ENCODE measurements around the gene CD1C. TPM values are rescaled to one million over a fixed set of nuclear protein-coding genes. Genes with fewer than 3 reads are reported as not detected.

Gene CD1C
- polyA plus RNA-seq, 3 donors = 43.4 to 55.4 (median 45.8) TPM

DNA sequence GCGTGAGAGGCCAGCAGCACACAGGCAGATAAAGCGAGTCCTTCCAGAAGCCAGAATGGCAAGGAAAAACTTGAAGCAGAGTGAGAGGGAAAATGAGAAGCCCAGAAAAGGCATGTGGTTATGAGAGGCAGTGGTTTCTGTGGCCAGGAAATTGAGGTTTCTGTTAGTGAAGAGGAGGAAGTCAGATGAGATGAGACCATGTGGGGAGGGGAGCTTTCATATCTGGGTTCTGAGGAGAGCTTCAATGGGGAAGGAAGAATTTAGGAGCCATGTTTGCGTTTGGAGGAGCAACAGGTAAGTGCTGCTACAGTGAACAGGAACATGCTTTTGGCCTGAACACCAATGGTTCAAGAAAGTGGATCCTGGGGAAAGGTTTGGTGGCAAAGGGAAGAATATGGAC lies 41.6 kb upstream of the CD1C start:
- TF ChIP-seq, protein P1, sequence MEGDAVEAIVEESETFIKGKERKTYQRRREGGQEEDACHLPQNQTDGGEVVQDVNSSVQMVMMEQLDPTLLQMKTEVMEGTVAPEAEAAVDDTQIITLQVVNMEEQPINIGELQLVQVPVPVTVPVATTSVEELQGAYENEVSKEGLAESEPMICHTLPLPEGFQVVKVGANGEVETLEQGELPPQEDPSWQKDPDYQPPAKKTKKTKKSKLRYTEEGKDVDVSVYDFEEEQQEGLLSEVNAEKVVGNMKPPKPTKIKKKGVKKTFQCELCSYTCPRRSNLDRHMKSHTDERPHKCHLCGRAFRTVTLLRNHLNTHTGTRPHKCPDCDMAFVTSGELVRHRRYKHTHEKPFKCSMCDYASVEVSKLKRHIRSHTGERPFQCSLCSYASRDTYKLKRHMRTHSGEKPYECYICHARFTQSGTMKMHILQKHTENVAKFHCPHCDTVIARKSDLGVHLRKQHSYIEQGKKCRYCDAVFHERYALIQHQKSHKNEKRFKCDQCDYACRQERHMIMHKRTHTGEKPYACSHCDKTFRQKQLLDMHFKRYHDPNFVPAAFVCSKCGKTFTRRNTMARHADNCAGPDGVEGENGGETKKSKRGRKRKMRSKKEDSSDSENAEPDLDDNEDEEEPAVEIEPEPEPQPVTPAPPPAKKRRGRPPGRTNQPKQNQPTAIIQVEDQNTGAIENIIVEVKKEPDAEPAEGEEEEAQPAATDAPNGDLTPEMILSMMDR (IDR thresholded peaks at IDR 0.05) = no peak
- Histone ChIP-seq H3K4me1 (ENCODE audit: control insufficient read depth in 1 of 2, insufficient read depth in 2 of 2, low read length in 2 of 2) (peaks cover 59 to 67% of the 10 kb centered on the region in 2 donors), H3K36me3 (replicated peaks in 1 of 2; ENCODE audit: control insufficient read depth in 1 of 2, insufficient read depth in 2 of 2, low read length in 2 of 2) (no peaks in the 10 kb centered on the region), H3K9ac (ENCODE audit: insufficient read depth, low read length, poor library complexity, severe bottlenecking) (no peak overlapping the region), H3K79me2 (ENCODE audit: insufficient read depth, low read length) (no peaks in the 10 kb centered on the region), H2AFZ (ENCODE audit: insufficient read depth, low read depth, low read length, poor library complexity, severe bottlenecking) (no peak overlapping the region), H4K20me1 (ENCODE audit: insufficient read depth, low read length) (no peaks in the 10 kb centered on the region), H3K4me2 (replicated peaks; ENCODE audit: extremely low read depth, low read length, poor library complexity, severe bottlenecking) (peak overlapping the region; percentile 62), H3K27ac (ENCODE audit: low read depth in 1 of 2, low read length in 2 of 2) (peak overlapping the region; percentile 61 to 71), H3K27me3 (ENCODE audit: control insufficient read depth in 2 of 2, insufficient read depth in 2 of 2, low read length in 2 of 2) (peaks cover 15 to 20% of the 10 kb centered on the region in 2 donors), H3K4me3 (replicated peaks in 1 of 3; ENCODE audit: low read depth in 2 of 3, low read length in 3 of 3) (peak overlapping the region in 1 of 3 experiments; percentile 62), H3K9me3 (replicated peaks in 1 of 2; ENCODE audit: control insufficient read depth in 1 of 2, insufficient read depth in 1 of 2, low read length in 2 of 2) (no peaks in the 10 kb centered on the region)
- H3K4me1 Mint-ChIP-seq = peaks cover 67% of the 10 kb centered on the region
- H3K27me3 Mint-ChIP-seq (ENCODE audit: low read depth in 3 of 3) = peaks cover 13 to 30% (median 16%) of the 10 kb centered on the region in 3 donors
- peak; percentile 68 to 86 (median 81) for DNase-seq
- peaks cover 0 to 3% (median 0%) of the 10 kb centered on the region in 7 donors for H3K9me3 Mint-ChIP-seq
- peak overlapping the region; percentile 91 to 98 (median 95) for H3K27ac Mint-ChIP-seq
- 0% methylated on average over 3 of the region's 3 CpGs for WGBS (ENCODE audit: insufficient coverage)
- peak overlapping the region; percentile 69 to 83 for H3K4me3 Mint-ChIP-seq
- H3K36me3 Mint-ChIP-seq = peaks cover 2 to 7% of the 10 kb centered on the region in 2 donors
- intact Hi-C loops (cut with micrococcal nuclease) = loop anchor here in 1 of 2 donors (5.0 kb wide), 1 partner anchor 84 kb away; the partner anchor contains the start of gene CD1B

DNA sequence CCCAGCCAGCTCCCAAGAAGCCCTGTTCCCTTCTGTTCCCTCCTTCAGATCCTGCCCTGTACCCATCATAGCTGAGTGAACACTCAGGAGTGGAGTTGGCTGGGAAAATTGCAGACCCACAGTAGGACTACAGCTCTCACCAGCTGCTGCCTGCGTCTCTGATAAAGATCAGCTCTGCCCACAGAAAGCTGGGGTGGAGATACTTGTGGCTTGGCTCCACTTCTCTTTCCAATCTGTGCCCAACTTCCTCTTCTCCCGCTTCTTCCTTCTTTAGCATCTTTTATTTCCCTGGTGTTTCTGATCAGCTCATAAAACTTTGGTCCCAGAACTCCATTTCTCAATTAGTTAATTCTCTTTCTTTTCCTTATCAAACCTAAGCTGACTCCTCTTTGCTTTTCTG lies 41.0 kb upstream of the CD1C start:
- H3K27ac Mint-ChIP-seq = peak overlapping the region; percentile 91 to 98 (median 95)

More for the DNA sequence above, 41.0 kb upstream of the CD1C start:
- Histone ChIP-seq H3K79me2 (ENCODE audit: insufficient read depth, low read length) (no peaks in the 10 kb centered on the region), H3K27ac (ENCODE audit: low read depth in 1 of 2, low read length in 2 of 2) (peak overlapping the region; percentile 61 to 71), H3K27me3 (ENCODE audit: control insufficient read depth in 2 of 2, insufficient read depth in 2 of 2, low read length in 2 of 2) (peaks cover 12 to 14% of the 10 kb centered on the region in 2 donors), H3K9ac (ENCODE audit: insufficient read depth, low read length, poor library complexity, severe bottlenecking) (no peak overlapping the region), H3K4me2 (replicated peaks; ENCODE audit: extremely low read depth, low read length, poor library complexity, severe bottlenecking) (peak overlapping the region; percentile 62), H3K36me3 (replicated peaks in 1 of 2; ENCODE audit: control insufficient read depth in 1 of 2, insufficient read depth in 2 of 2, low read length in 2 of 2) (no peaks in the 10 kb centered on the region), H3K9me3 (replicated peaks in 1 of 2; ENCODE audit: control insufficient read depth in 1 of 2, insufficient read depth in 1 of 2, low read length in 2 of 2) (no peaks in the 10 kb centered on the region), H2AFZ (ENCODE audit: insufficient read depth, low read depth, low read length, poor library complexity, severe bottlenecking) (no peak overlapping the region), H4K20me1 (ENCODE audit: insufficient read depth, low read length) (no peaks in the 10 kb centered on the region), H3K4me3 (replicated peaks in 1 of 3; ENCODE audit: low read depth in 2 of 3, low read length in 3 of 3) (peak overlapping the region in 1 of 3 experiments; percentile 62), H3K4me1 (ENCODE audit: control insufficient read depth in 1 of 2, insufficient read depth in 2 of 2, low read length in 2 of 2) (peaks cover 59 to 67% of the 10 kb centered on the region in 2 donors)
- DNase-seq = peak; percentile 38 to 71 (median 67)
- Mint-ChIP-seq H3K4me3 (peak overlapping the region; percentile 69 to 83), H3K4me1 (peaks cover 63% of the 10 kb centered on the region), H3K9me3 (peaks cover 0 to 3% (median 0%) of the 10 kb centered on the region in 7 donors), H3K36me3 (peaks cover 3 to 7% of the 10 kb centered on the region in 2 donors), H3K27me3 (ENCODE audit: low read depth in 3 of 3) (peaks cover 12 to 24% (median 13%) of the 10 kb centered on the region in 3 donors)
- TF ChIP-seq, protein P1 (IDR thresholded peaks at IDR 0.05) = no peak
- intact Hi-C loops (cut with micrococcal nuclease) = loop anchor here in 1 of 2 donors (5.0 kb wide), 1 partner anchor 84 kb away; the partner anchor contains the start of gene CD1B
- WGBS (ENCODE audit: insufficient coverage) = 0% methylated on average over 2 of the region's 2 CpGs

Data from CD14-positive monocyte (primary cell).